H1 (cell line): ENCODE results near the gene ASCC3. TPM values are rescaled to one million over a fixed set of nuclear protein-coding genes. Genes with fewer than 3 reads are reported as not detected.

Experiments
- CTCF ChIA-PET: fragments of 300-600 bp; sonication (Branson Sonifier 250); formaldehyde crosslinking; loops from one replicate; lab custom pipeline; 2021; ENCODE audit not compliant: partially characterized antibody; lab: Charles Lee
- POLR2A ChIA-PET: fragments of 300-600 bp; sonication (Branson Sonifier 250); formaldehyde crosslinking; loops from one replicate; lab custom pipeline; 2021; ENCODE audit warnings: inconsistent platforms; ENCODE audit not compliant: partially characterized antibody; lab: Charles Lee
- DNase-seq, 2 experiments: peaks; one replicate each; pipeline versions ENCODE4 v3.0.0 to v3.0.0-alpha.2; 2010 to 2022; ENCODE audit warnings: low spot score in 2 of 2, low read depth in 1 of 2, mixed read lengths in 1 of 2
- FAIRE-seq: peaks from 2 replicates; lab custom pipeline; 2011; peaks lifted over from hg19 to GRCh38; lab: Jason Lieb, UNC
- H2AFZ ChIP-seq: 2 replicates; pipeline ENCODE4 v1.8.1; 2012; ENCODE audit warnings: low read length, inconsistent platforms
- H2AK5ac ChIP-seq: 2 replicates; pipeline ENCODE4 v1.6.1; 2013; ENCODE audit warnings: low read depth, low read length
- H2BK120ac ChIP-seq: replicated peaks from 2 replicates; pipeline ENCODE3; 2013; ENCODE audit warnings: low read depth, low read length, inconsistent platforms
- H2BK12ac ChIP-seq: 2 replicates; pipeline ENCODE4 v1.6.1; 2013; ENCODE audit warnings: low read depth, low read length
- H2BK15ac ChIP-seq: 2 replicates; pipeline ENCODE4 v1.6.1; 2013; ENCODE audit warnings: low read length
- H2BK20ac ChIP-seq: 2 replicates; pipeline ENCODE4 v1.6.1; 2013; ENCODE audit warnings: low read length
- H2BK5ac ChIP-seq: 2 replicates; pipeline ENCODE4 v1.6.1; 2013; ENCODE audit warnings: low read depth, low read length
- H3K14ac ChIP-seq: 2 replicates; pipeline ENCODE4 v1.6.1; 2013; ENCODE audit warnings: inconsistent platforms; ENCODE audit not compliant: insufficient read length
- H3K18ac ChIP-seq: 2 replicates; pipeline ENCODE4 v1.6.1; 2013; ENCODE audit warnings: low read length; ENCODE audit errors: extremely low read depth
- H3K23ac ChIP-seq: 2 replicates; pipeline ENCODE4 v1.6.1; 2013; ENCODE audit warnings: inconsistent platforms; ENCODE audit not compliant: insufficient read length
- H3K23me2 ChIP-seq: 2 replicates; pipeline ENCODE4 v1.6.1; 2013; ENCODE audit warnings: low read depth, low read length
- H3K27ac ChIP-seq: 2 replicates; pipeline ENCODE4 v1.6.1; 2011; ENCODE audit warnings: low read depth, low read length, inconsistent platforms
- H3K27me3 ChIP-seq, 4 experiments: replicated peaks in 1 of 4; 1 replicate in 1 of 4; 2 replicates in 3 of 4; pipeline versions ENCODE4 v1.6.1 to v1.8.1; 2011 to 2013; ENCODE audit warnings: low read length in 3 of 4, mild to moderate bottlenecking in 3 of 4, inconsistent platforms in 2 of 4, mixed read lengths in 2 of 4, moderate library complexity in 1 of 4; ENCODE audit not compliant: control insufficient read depth in 3 of 4, insufficient read depth in 3 of 4; ENCODE audit errors: extremely low read depth in 1 of 4
- H3K36me3 ChIP-seq, 4 experiments: 2 replicates each; pipeline versions ENCODE4 v1.6.1 to v1.8.1; 2011 to 2013; ENCODE audit warnings: mild to moderate bottlenecking in 4 of 4, low read length in 3 of 4, moderate library complexity in 2 of 4, control low read depth in 1 of 4, inconsistent platforms in 1 of 4; ENCODE audit not compliant: insufficient read depth in 4 of 4, control insufficient read depth in 2 of 4
- H3K4ac ChIP-seq: replicated peaks from 2 replicates; pipeline ENCODE3; 2013; ENCODE audit warnings: low read length, low read depth, mixed read lengths, inconsistent platforms; ENCODE audit not compliant: insufficient read length
- H3K4me1 ChIP-seq, 4 experiments: replicated peaks in 1 of 4; 1 replicate in 1 of 4; 2 replicates in 3 of 4; pipeline versions ENCODE4 v1.6.1 to v1.8.1; 2011 to 2013; ENCODE audit warnings: low read length in 3 of 4, inconsistent platforms in 2 of 4, mixed read lengths in 1 of 4; ENCODE audit not compliant: insufficient read depth in 4 of 4, control insufficient read depth in 3 of 4
- H3K4me2 ChIP-seq, 2 experiments: 2 replicates each; pipeline versions ENCODE4 v1.6.1 to v1.8.1; 2011 to 2013; ENCODE audit warnings: low read depth in 2 of 2, low read length in 2 of 2, control low read depth in 1 of 2, inconsistent platforms in 1 of 2, mild to moderate bottlenecking in 1 of 2; ENCODE audit not compliant: insufficient read depth in 1 of 2
- H3K4me3 ChIP-seq, 4 experiments: fragments of 200-600, 300-600 bp in 1 of 4; sonication (generic), shearing (Covaris generic), sonication (Bioruptor Twin) in 1 of 4; 2 replicates each; pipeline versions ENCODE4 v1.5.1 to v1.8.1; 2011 to 2016; ENCODE audit warnings: low read length in 4 of 4, low read depth in 3 of 4, control low read depth in 2 of 4, inconsistent platforms in 2 of 4, mild to moderate bottlenecking in 2 of 4, mixed read lengths in 1 of 4, moderate library complexity in 1 of 4; ENCODE audit not compliant: insufficient read depth in 2 of 4; ENCODE audit errors: extremely low read depth in 1 of 4
- H3K56ac ChIP-seq: replicated peaks from 2 replicates; pipeline ENCODE3; 2013; ENCODE audit warnings: low read depth, mild to moderate bottlenecking, mixed read lengths, low read length, inconsistent platforms; ENCODE audit not compliant: insufficient read length
- H3K79me1 ChIP-seq: 2 replicates; pipeline ENCODE4 v1.6.1; 2013; ENCODE audit warnings: low read depth, low read length, control low read depth
- H3K79me2 ChIP-seq, 2 experiments: 2 replicates each; pipeline versions ENCODE4 v1.6.1 to v1.8.1; 2012 to 2013; ENCODE audit warnings: low read length in 2 of 2, mild to moderate bottlenecking in 2 of 2, inconsistent platforms in 1 of 2; ENCODE audit not compliant: insufficient read depth in 2 of 2, control insufficient read depth in 1 of 2
- H3K9ac ChIP-seq, 4 experiments: replicated peaks in 1 of 4; 1 replicate in 1 of 4; 2 replicates in 3 of 4; pipeline versions ENCODE4 v1.6.1 to v1.8.1; 2011 to 2013; ENCODE audit warnings: low read depth in 3 of 4, low read length in 3 of 4, control low read depth in 2 of 4, mild to moderate bottlenecking in 2 of 4, moderate library complexity in 2 of 4, inconsistent platforms in 1 of 4; ENCODE audit errors: extremely low read depth in 1 of 4
- H3K9me3 ChIP-seq, 2 experiments: 2 replicates each; pipeline versions ENCODE4 v1.6.1 to v1.8.1; 2012 to 2013; ENCODE audit warnings: mild to moderate bottlenecking in 2 of 2, moderate library complexity in 2 of 2, control low read depth in 1 of 2, inconsistent platforms in 1 of 2, low read depth in 1 of 2, low read length in 1 of 2, mixed read lengths in 1 of 2; ENCODE audit not compliant: insufficient read depth in 2 of 2
- H4K20me1 ChIP-seq, 2 experiments: replicated peaks in 1 of 2; 2 replicates each; pipeline versions ENCODE3 to v1.8.1; 2011 to 2013; ENCODE audit warnings: inconsistent platforms in 2 of 2, low read length in 2 of 2, mild to moderate bottlenecking in 1 of 2; ENCODE audit not compliant: insufficient read depth in 2 of 2, control insufficient read depth in 1 of 2
- H4K5ac ChIP-seq: 2 replicates; pipeline ENCODE4 v1.6.1; 2013; ENCODE audit warnings: low read length, low read depth, mixed read lengths, inconsistent platforms; ENCODE audit not compliant: insufficient read length
- H4K8ac ChIP-seq: 2 replicates; pipeline ENCODE4 v1.8.0; 2013; ENCODE audit warnings: mild to moderate bottlenecking, moderate library complexity, low read length, inconsistent platforms; ENCODE audit not compliant: insufficient read depth; ENCODE audit errors: extremely low read depth
- H4K91ac ChIP-seq: replicated peaks from 2 replicates; pipeline ENCODE3; 2013; ENCODE audit warnings: low read length, mixed read lengths, inconsistent platforms; ENCODE audit not compliant: insufficient read length
- BACH1 ChIP-seq: IDR thresholded peaks from 2 replicates; pipeline ENCODE4 v1.6.1; 2012; ENCODE audit warnings: low read length, improper control_type of control experiment
- CEBPB ChIP-seq: IDR thresholded peaks from 2 replicates; pipeline ENCODE4 v1.6.1; 2012; ENCODE audit warnings: low read depth, low read length
- CHD1 ChIP-seq: IDR thresholded peaks from 2 replicates; pipeline ENCODE4 v1.6.1; 2012; ENCODE audit warnings: low read depth, low read length, improper control_type of control experiment
- CHD2 ChIP-seq: IDR thresholded peaks from 2 replicates; pipeline ENCODE4 v1.6.1; 2012; ENCODE audit warnings: low read length, improper control_type of control experiment
- CTBP2 ChIP-seq: IDR thresholded peaks from 2 replicates; pipeline ENCODE4 v1.7.0; 2011; ENCODE audit warnings: borderline replicate concordance, mild to moderate bottlenecking, moderate library complexity, mixed read lengths, low read length; ENCODE audit not compliant: insufficient read depth, insufficient read length
- JUN ChIP-seq: IDR thresholded peaks from 2 replicates; pipeline ENCODE4 v1.6.1; 2011; ENCODE audit warnings: low read depth, mild to moderate bottlenecking, improper control_type of control experiment, low read length
- KDM4A ChIP-seq: IDR thresholded peaks from one replicate; pipeline ENCODE4 v1.7.1; 2012; ENCODE audit warnings: low read depth, mild to moderate bottlenecking, moderate library complexity, low read length, inconsistent platforms; ENCODE audit not compliant: severe bottlenecking
- MAFK ChIP-seq: IDR thresholded peaks from 2 replicates; pipeline ENCODE4 v1.6.1; 2012; ENCODE audit warnings: low read depth, mild to moderate bottlenecking, improper control_type of control experiment, low read length
- NRF1 ChIP-seq: IDR thresholded peaks from 2 replicates; pipeline ENCODE4 v1.6.1; 2011; ENCODE audit warnings: mild to moderate bottlenecking, low read depth, low read length, improper control_type of control experiment
- POLR2A ChIP-seq, 2 experiments: IDR thresholded peaks; 1 replicate in 1 of 2; 2 replicates in 1 of 2; pipeline ENCODE4 v1.6.1; 2011; ENCODE audit warnings: low read depth in 2 of 2, low read length in 2 of 2, mild to moderate bottlenecking in 2 of 2; ENCODE audit errors: control extremely low read depth in 1 of 2
- POLR2AphosphoS5 ChIP-seq: IDR thresholded peaks from 2 replicates; pipeline ENCODE4 v1.6.1; 2011; ENCODE audit warnings: low read depth, low read length
- RXRA ChIP-seq: IDR thresholded peaks from 2 replicates; pipeline ENCODE4 v1.6.1; 2011; ENCODE audit warnings: low read depth, mild to moderate bottlenecking, low read length, moderate library complexity; ENCODE audit not compliant: insufficient read depth
- TAF7 ChIP-seq: optimal IDR thresholded peaks from 2 replicates; pipeline ENCODE3; 2011; ENCODE audit warnings: low read depth, mild to moderate bottlenecking, inconsistent platforms, low read length, moderate library complexity, borderline replicate concordance
- TCF12 ChIP-seq: IDR thresholded peaks from 2 replicates; pipeline ENCODE4 v1.6.1; 2011; ENCODE audit warnings: low read depth, mild to moderate bottlenecking, low read length
- TEAD4 ChIP-seq: IDR thresholded peaks from 2 replicates; pipeline ENCODE4 v1.6.1; 2012; ENCODE audit warnings: low read depth, low read length, inconsistent platforms, mixed read lengths
- WGBS, 2 experiments: shearing (Covaris generic) in 1 of 2; methylation state at CpG; one replicate each; pipeline versions ENCODE4 v1.1.6 to v1.1.7; 2013 to 2015; ENCODE audit warnings: low lambda C conversion rate in 2 of 2, mixed read lengths in 2 of 2, inconsistent platforms in 1 of 2, low coverage in 1 of 2, missing lambda C conversion rate in 1 of 2; ENCODE audit not compliant: insufficient replicate concordance in 2 of 2, insufficient coverage in 1 of 2, insufficient read length in 1 of 2; ENCODE audit errors: extremely low coverage in 1 of 2, missing lambda C conversion rate in 1 of 2; 5-methylcytosine and 5-hydroxymethylcytosine counted together
- polyA plus RNA-seq, 7 experiments: library from polyadenylated mRNA; depleted of rRNA in 3 of 7; stranded (reverse) in 5 of 7; unstranded in 2 of 7; fragments of >200 nt in 5 of 7; fragments of 200-250 nt in 2 of 7; gene quantifications; 1 replicate in 5 of 7; 2 replicates in 1 of 7; 4 replicates in 1 of 7; pipeline versions ENCODE4 v1.2.1 to v1.2.3, GENCODE V29; 2011 to 2013; ENCODE audit warnings: missing spikeins in 2 of 7, mixed read lengths in 2 of 7
- total RNA-seq: library from RNA; stranded (reverse); fragmentation: NEBNext Ultra II Directional; extraction: Animal tissue kit (Norgen Biotek cat#: 25700); gene quantifications from 2 replicates; pipeline ENCODE4 v1.2.1, GENCODE V29; 2021
- TF ChIP-seq, protein P1 (sequence below): IDR thresholded peaks from 2 replicates; pipeline ENCODE4 v1.6.1; 2012; ENCODE audit warnings: inconsistent platforms

Gene ASCC3
- total and polyA plus RNA-seq, 2 of the 8 experiments (the other 6 are each of a cell fraction or from before 2014, with no cell fraction given), result 37.5 to 77.8 TPM

DNA sequence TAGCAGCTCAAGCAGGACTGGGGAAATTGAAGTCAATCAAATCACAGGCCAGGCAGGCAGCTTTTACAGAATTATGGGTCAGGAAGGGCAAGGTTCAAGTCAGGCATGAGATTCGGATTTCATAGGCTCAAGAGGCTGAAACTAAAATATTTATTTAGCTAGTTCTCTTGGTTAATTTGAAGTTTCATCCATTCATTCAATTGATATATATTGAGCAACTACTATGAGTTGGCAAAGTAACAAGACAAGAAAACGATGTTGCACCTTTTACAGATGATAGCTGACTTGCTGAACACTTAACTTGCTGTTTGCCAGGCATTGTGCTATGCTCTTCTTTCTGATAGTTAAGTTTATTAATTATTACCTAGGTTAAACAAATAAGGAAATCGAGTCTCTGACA, 20.5 kb upstream of the ASCC3 start:
- no peak overlapping the region for H2BK20ac ChIP-seq
- no peak overlapping the region for H4K5ac ChIP-seq
- no peaks in the 10 kb centered on the region for H3K79me1 ChIP-seq
- H3K56ac ChIP-seq, result no peak overlapping the region
- ChIA-PET CTCF (no interaction called here), POLR2A (no interaction called here)
- H3K23me2 ChIP-seq, result no peaks in the 10 kb centered on the region
- H3K9ac ChIP-seq, result no peak overlapping the region
- no peak overlapping the region for H3K18ac ChIP-seq
- 90% methylated on average over 3 of the region's 3 CpGs; no CpG with 5 or more reads in 1 of the 2 experiments for WGBS, 2 experiments
- no peak overlapping the region for H3K14ac ChIP-seq
- no peak for FAIRE-seq
- no peak overlapping the region for H4K91ac ChIP-seq
- H3K79me2 ChIP-seq, result no peaks in the 10 kb centered on the region
- H2BK12ac ChIP-seq, result no peak overlapping the region
- no peak for DNase-seq
- no peak overlapping the region for H3K27ac ChIP-seq
- H3K4ac ChIP-seq, result no peak overlapping the region
- no peaks in the 10 kb centered on the region for H4K20me1 ChIP-seq
- no peaks in the 10 kb centered on the region; a peak in 2 of 8 replicates for H3K36me3 ChIP-seq
- H3K27me3 ChIP-seq, result no peaks in the 10 kb centered on the region
- H2AFZ ChIP-seq, result no peak overlapping the region
- no peak overlapping the region for H2BK120ac ChIP-seq
- H3K4me2 ChIP-seq, result no peak overlapping the region
- peaks cover 0 to 3% (median 0%) of the 10 kb centered on the region in 4 experiments; a peak in 1 of 7 replicates for H3K4me1 ChIP-seq
- peaks cover 12 to 16% of the 10 kb centered on the region in 2 experiments; a peak in 3 of 4 replicates for H3K9me3 ChIP-seq
- no peak overlapping the region for H3K4me3 ChIP-seq
- no peak overlapping the region for H2AK5ac ChIP-seq
- H4K8ac ChIP-seq, result no peak overlapping the region
- H3K23ac ChIP-seq, result no peak overlapping the region
- H2BK5ac ChIP-seq, result no peak overlapping the region
- TF ChIP-seq KDM4A, result no peak
- TF ChIP-seq POLR2AphosphoS5, result no peak
- TF ChIP-seq JUN, result no peak
- TF ChIP-seq POLR2A (IDR thresholded peaks at IDR 0.05; ENCODE audit: control extremely low read depth in 1 of 2, low read depth in 2 of 2, low read length in 2 of 2), result no peak
- no peak for TF ChIP-seq CTBP2
- TF ChIP-seq CEBPB, result no peak
- TF ChIP-seq BACH1, result no peak
- TF ChIP-seq TAF7, result no peak
- TF ChIP-seq NRF1, result no peak
- TF ChIP-seq TCF12, result no peak
- no peak for TF ChIP-seq RXRA
- TF ChIP-seq MAFK, result no peak
- TF ChIP-seq, protein P1, sequence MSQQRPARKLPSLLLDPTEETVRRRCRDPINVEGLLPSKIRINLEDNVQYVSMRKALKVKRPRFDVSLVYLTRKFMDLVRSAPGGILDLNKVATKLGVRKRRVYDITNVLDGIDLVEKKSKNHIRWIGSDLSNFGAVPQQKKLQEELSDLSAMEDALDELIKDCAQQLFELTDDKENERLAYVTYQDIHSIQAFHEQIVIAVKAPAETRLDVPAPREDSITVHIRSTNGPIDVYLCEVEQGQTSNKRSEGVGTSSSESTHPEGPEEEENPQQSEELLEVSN, result no peak
- TF ChIP-seq TEAD4, result no peak
- TF ChIP-seq CHD1, result no peak
- no peak for TF ChIP-seq CHD2
- no peak overlapping the region for H2BK15ac ChIP-seq
